Measurements from ENCODE around the gene DNAAF6.

The DNAAF6 gene

GRCh38 chrX:107205770-107206696 is at the start of gene DNAAF6, which contains the start of gene NUP62CL:
TSS of gene DNAAF6 (plus strand) at chrX:107206611. CDS start at chrX:107212876, 6,265 bp downstream.
TSS of gene NUP62CL (minus strand) at chrX:107206433. CDS start at chrX:107175146, 31,287 bp downstream.
- no peak for TF ChIP-seq CTCF (IDR thresholded peaks at IDR 0.05)

- no peak for TF ChIP-seq CTCF (IDR thresholded peaks at IDR 0.05)
Observed at GRCh38 chrX:107167163-107167921, 39.1 kb upstream of the DNAAF6 start.

- no peak for TF ChIP-seq CTCF (IDR thresholded peaks at IDR 0.05)
Observed at GRCh38 chrX:107168257-107168656, 38.2 kb upstream of the DNAAF6 start.

- TF ChIP-seq CTCF (IDR thresholded peaks at IDR 0.05): no peak
Observed at GRCh38 chrX:107168712-107169111, 37.7 kb upstream of the DNAAF6 start.

- no peak for TF ChIP-seq CTCF (IDR thresholded peaks at IDR 0.05)
Observed at GRCh38 chrX:107171369-107172102, 34.9 kb upstream of the DNAAF6 start.

- TF ChIP-seq CTCF (IDR thresholded peaks at IDR 0.05): no peak
Observed at GRCh38 chrX:107197319-107197718, 9.1 kb upstream of the DNAAF6 start.

GRCh38 chrX:107199491-107199890 is 6.9 kb upstream of the DNAAF6 start:
- TF ChIP-seq CTCF (IDR thresholded peaks at IDR 0.05): no peak
